IMR-90 (cell line): ENCODE measurements around the gene MID1. TPM values are rescaled to one million over a fixed set of nuclear protein-coding genes. Genes with fewer than 3 reads are reported as not detected.

ENCODE experiments used
- ATAC-seq: fragments of 200-7000 bp; cut with Tn5 transposase; 2 replicates; pipeline ENCODE4 v1.9.1; 2020; ENCODE audit warnings: low read depth, mild to moderate bottlenecking, moderate library complexity
- BruUV-seq: library from RNA; stranded (reverse); fragments of 400-500 nt; replicated peaks from 2 replicates; lab custom pipeline; 2021; lab: Mats Ljungman, UMichigan
- CTCF ChIA-PET: fragments of 300-600 bp; formaldehyde crosslinking; extraction: SDS; loops from one replicate; lab custom pipeline; 2021; ENCODE audit warnings: antibody characterized with exemption; lab: Yijun Ruan, JAX
- POLR2A ChIA-PET: fragments of 300-600 bp; sonication (Branson Sonifier 250); formaldehyde crosslinking; loops from one replicate; lab custom pipeline; 2022; ENCODE audit warnings: antibody characterized with exemption; ENCODE audit not compliant: unreplicated experiment; lab: Charles Lee
- DNase-seq: peaks from one replicate; pipeline ENCODE4 v3.0.0; 2013
- H2AFZ ChIP-seq: replicated peaks from 2 replicates; pipeline ENCODE3; 2013; ENCODE audit warnings: low read length, mild to moderate bottlenecking; ENCODE audit not compliant: poor library complexity
- H2AK5ac ChIP-seq: 2 replicates; pipeline ENCODE4 v1.6.1; 2013; ENCODE audit warnings: low read depth, low read length, inconsistent platforms
- H2AK9ac ChIP-seq: replicated peaks from 2 replicates; pipeline ENCODE3; 2013; ENCODE audit warnings: mild to moderate bottlenecking, low read depth, low read length, moderate library complexity; ENCODE audit not compliant: poor library complexity
- H2BK120ac ChIP-seq: 2 replicates; pipeline ENCODE4 v1.6.1; 2013; ENCODE audit warnings: low read depth, low read length, inconsistent platforms
- H2BK15ac ChIP-seq: 3 replicates; pipeline ENCODE4 v1.6.1; 2013; ENCODE audit warnings: low read depth, low read length, inconsistent platforms
- H2BK20ac ChIP-seq: 2 replicates; pipeline ENCODE4 v1.6.1; 2013; ENCODE audit warnings: low read depth, mild to moderate bottlenecking, inconsistent platforms, low read length, moderate library complexity
- H2BK5ac ChIP-seq: 2 replicates; pipeline ENCODE4 v1.6.1; 2013; ENCODE audit warnings: mild to moderate bottlenecking, low read depth, low read length, inconsistent platforms; ENCODE audit not compliant: poor library complexity, severe bottlenecking
- H3K14ac ChIP-seq: replicated peaks from 2 replicates; pipeline ENCODE4 v1.6.1; 2013; ENCODE audit warnings: low read depth, low read length, inconsistent platforms
- H3K18ac ChIP-seq: 2 replicates; pipeline ENCODE4 v1.6.1; 2013; ENCODE audit warnings: low read depth, low read length, control low read depth
- H3K23ac ChIP-seq: 2 replicates; pipeline ENCODE4 v1.6.1; 2013; ENCODE audit warnings: low read depth, low read length, inconsistent platforms
- H3K27ac ChIP-seq: 2 replicates; pipeline ENCODE4 v1.5.1; 2013; ENCODE audit warnings: mild to moderate bottlenecking, control low read depth, low read length; ENCODE audit not compliant: insufficient read depth
- H3K27me3 ChIP-seq: 2 replicates; pipeline ENCODE4 v1.6.1; 2013; ENCODE audit warnings: low read length; ENCODE audit not compliant: control insufficient read depth, insufficient read depth
- H3K36me3 ChIP-seq: 2 replicates; pipeline ENCODE4 v1.6.1; 2013; ENCODE audit warnings: low read length, mixed read lengths; ENCODE audit not compliant: control insufficient read depth, insufficient read depth
- H3K4ac ChIP-seq: 2 replicates; pipeline ENCODE4 v1.6.1; 2013; ENCODE audit warnings: low read depth, low read length, inconsistent platforms
- H3K4me1 ChIP-seq: 2 replicates; pipeline ENCODE4 v1.6.1; 2013; ENCODE audit warnings: low read length, mixed read lengths; ENCODE audit not compliant: control insufficient read depth, insufficient read depth
- H3K4me2 ChIP-seq: 2 replicates; pipeline ENCODE4 v1.6.1; 2013; ENCODE audit warnings: low read depth, mild to moderate bottlenecking, control low read depth, low read length, moderate library complexity
- H3K4me3 ChIP-seq: 2 replicates; pipeline ENCODE4 v1.5.1; 2013; ENCODE audit warnings: low read depth, mild to moderate bottlenecking, control low read depth, low read length, moderate library complexity; ENCODE audit not compliant: insufficient read depth
- H3K56ac ChIP-seq: 2 replicates; pipeline ENCODE4 v1.6.1; 2013; ENCODE audit warnings: low read length, inconsistent platforms; ENCODE audit not compliant: insufficient read depth; ENCODE audit errors: extremely low read depth
- H3K79me1 ChIP-seq, 2 experiments: 2 replicates each; pipeline ENCODE4 v1.6.1; 2013; ENCODE audit warnings: low read length in 2 of 2, inconsistent platforms in 1 of 2, low read depth in 1 of 2
- H3K9ac ChIP-seq: 2 replicates; pipeline ENCODE4 v1.6.1; 2013; ENCODE audit warnings: low read depth, low read length, control low read depth
- H3K9me1 ChIP-seq: 2 replicates; pipeline ENCODE4 v1.6.1; 2013; ENCODE audit warnings: low read length, inconsistent platforms; ENCODE audit not compliant: insufficient read depth
- H3K9me3 ChIP-seq: 2 replicates; pipeline ENCODE4 v1.6.1; 2013; ENCODE audit warnings: low read length; ENCODE audit not compliant: control insufficient read depth, insufficient read depth
- H4K20me1 ChIP-seq: 2 replicates; pipeline ENCODE4 v1.6.1; 2013; ENCODE audit warnings: low read length, inconsistent platforms; ENCODE audit not compliant: insufficient read depth
- H4K5ac ChIP-seq: 2 replicates; pipeline ENCODE4 v1.6.1; 2013; ENCODE audit warnings: mild to moderate bottlenecking, low read depth, low read length, control low read depth
- H4K8ac ChIP-seq, 2 experiments: 2 replicates each; pipeline ENCODE4 v1.6.1; 2013; ENCODE audit warnings: low read depth in 2 of 2, low read length in 2 of 2, control low read depth in 1 of 2, inconsistent platforms in 1 of 2
- H4K91ac ChIP-seq: 2 replicates; pipeline ENCODE4 v1.6.1; 2013; ENCODE audit warnings: low read depth, low read length, inconsistent platforms; ENCODE audit not compliant: insufficient read depth
- BHLHE40 ChIP-seq: fragments of 150-350 bp; IDR thresholded peaks from 2 replicates; pipeline ENCODE4 v1.6.1; 2016; ENCODE audit warnings: mild to moderate bottlenecking, low read depth, low read length
- CEBPB ChIP-seq: IDR thresholded peaks from 2 replicates; pipeline ENCODE4 v1.6.1; 2012; ENCODE audit warnings: low read depth, low read length, improper control_type of control experiment
- WGBS, 2 experiments: methylation state at CpG; one replicate each; pipeline versions ENCODE4 v1.1.5 to v1.1.7; 2013; ENCODE audit warnings: missing lambda C conversion rate in 2 of 2; ENCODE audit not compliant: insufficient read length in 1 of 2; ENCODE audit errors: extremely low coverage in 2 of 2; 5-methylcytosine and 5-hydroxymethylcytosine counted together
- dilution Hi-C: fragments of 300-500 bp; cut with HindIII; formaldehyde crosslinking; loops from one replicate; pipeline ENCODE4 v1.14.3; 2018; ENCODE audit warnings: low sequenced_read_pairs; ENCODE audit not compliant: unreplicated experiment
- in situ Hi-C: fragments of 300-500 bp; cut with MboI; formaldehyde crosslinking; loops from 3 replicates; pipeline ENCODE4 v1.14.3; 2019; ENCODE audit warnings: low sequenced_read_pairs, inconsistent platforms, mixed read lengths
- intact Hi-C: fragments of 100-400 bp; cut with micrococcal nuclease; formaldehyde crosslinking; loops from 2 replicates; pipeline ENCODE4 v1.10.0; 2022
- polyA plus RNA-seq, 3 experiments: library from polyadenylated mRNA; depleted of rRNA; stranded (reverse); fragments of >200 nt; gene quantifications; 2 replicates each; pipeline ENCODE4 v1.2.3, GENCODE V29; 2012; ENCODE audit warnings: low replicate concordance in 1 of 3
- total RNA-seq: library from RNA; depleted of rRNA; stranded (reverse); fragments of >200 nt; gene quantifications from 2 replicates; pipeline ENCODE4 v1.2.3, GENCODE V29; 2012

Gene MID1
- total and polyA plus RNA-seq, 2 of the 4 experiments (the other 2 are of a cell fraction), result 37.2 to 106 TPM

GRCh38 chrX:10457092-10457491 is 163.3 kb downstream of the MID1 start:
- H3K36me3 ChIP-seq, result peaks cover 24% of the 10 kb centered on the region
- ChIA-PET POLR2A (no interaction called here), CTCF (interaction anchor here (1.3 kb wide), 1 partner anchor 19 kb away, joined by 3 read pairs; no protein-coding TSS in a partner anchor)
- no peak overlapping the region; the same call in 1 of the 2 replicates for H3K56ac ChIP-seq
- no peaks in the 10 kb centered on the region for H3K9me1 ChIP-seq
- H2AFZ ChIP-seq, result no peak overlapping the region
- no peak overlapping the region for H3K9ac ChIP-seq
- no TSS peak for BruUV-seq
- no peak overlapping the region for H2BK20ac ChIP-seq
- no peaks in the 10 kb centered on the region for H4K20me1 ChIP-seq
- 0 out of 2 replicates have a peak, but pooled peaks cover 1% of the 10 kb centered on the region for H3K4me1 ChIP-seq
- no peak overlapping the region for H2BK120ac ChIP-seq
- intact Hi-C loops (no loop called here), dilution Hi-C loops (no loop called here), in situ Hi-C loops (no loop called here)
- no peak overlapping the region for H3K4me2 ChIP-seq
- ATAC-seq, result peak; percentile 21; the same call in 1 of the 2 replicates
- H2AK5ac ChIP-seq, result no peak overlapping the region
- H2BK5ac ChIP-seq, result peak overlapping the region; percentile 31
- no peak overlapping the region for H4K5ac ChIP-seq
- H3K4ac ChIP-seq, result no peak overlapping the region
- H2AK9ac ChIP-seq, result no peak overlapping the region
- H3K27ac ChIP-seq, result no peak overlapping the region
- no peak for TF ChIP-seq BHLHE40
- TF ChIP-seq CEBPB, result peak; percentile 65
- H3K14ac ChIP-seq, result no peak overlapping the region
- H3K79me1 ChIP-seq, result no peaks in the 10 kb centered on the region; a peak in 1 of 4 replicates
- H3K9me3 ChIP-seq, result peaks cover 5% of the 10 kb centered on the region; the same call in 1 of the 2 replicates
- H4K8ac ChIP-seq, result no peak overlapping the region
- no peak overlapping the region for H3K18ac ChIP-seq
- DNase-seq, result peak; percentile 63
- H3K4me3 ChIP-seq, result no peak overlapping the region
- 75% methylated on average over 3 of the region's 5 CpGs; no CpG with 5 or more reads in 1 of the 2 experiments for WGBS, 2 experiments
- H3K27me3 ChIP-seq, result no peaks in the 10 kb centered on the region
- H4K91ac ChIP-seq, result no peak overlapping the region
- H3K23ac ChIP-seq, result no peak overlapping the region
- no peak overlapping the region for H2BK15ac ChIP-seq
